Peyer's patch (tissue), 4 donors: ENCODE results near the gene FAM234B.

ENCODE experiments used
- CTCF ChIP-seq, 6 experiments: fragments of 450-650 bp in 4 of 6; fragments of 200-600 bp in 2 of 6; sonication (generic) in 1 of 6; IDR thresholded peaks; one replicate each; pipeline ENCODE4 v1.5.1; 2017 to 2019; ENCODE audit warnings: antibody characterized with exemption in 6 of 6, mild to moderate bottlenecking in 3 of 6, moderate library complexity in 1 of 6
- POLR2A ChIP-seq, 2 donors: fragments of 450-650 bp; IDR thresholded peaks; one replicate each; pipeline ENCODE4 v1.5.1; 2017; ENCODE audit warnings: antibody characterized with exemption in 2 of 2, mild to moderate bottlenecking in 2 of 2, moderate library complexity in 2 of 2

- no peak for TF ChIP-seq CTCF (IDR thresholded peaks at IDR 0.05)
- no peak for TF ChIP-seq POLR2A (IDR thresholded peaks at IDR 0.05)
Measured at GRCh38 chr12:13001775-13002040, 42.5 kb upstream of the FAM234B start.
